Raji (cell line): ENCODE results near the gene SAMD4A.

Source experiments
- POLR2A ChIP-seq: IDR thresholded peaks from 2 replicates; pipeline ENCODE4 v1.6.1; 2011; ENCODE audit warnings: low read depth, low read length, control low read depth; ENCODE audit not compliant: insufficient read depth

The SAMD4A gene

GRCh38 chr14:54766276-54767138 is 199.6 kb downstream of the SAMD4A start:
- TF ChIP-seq POLR2A, result no peak

DNA sequence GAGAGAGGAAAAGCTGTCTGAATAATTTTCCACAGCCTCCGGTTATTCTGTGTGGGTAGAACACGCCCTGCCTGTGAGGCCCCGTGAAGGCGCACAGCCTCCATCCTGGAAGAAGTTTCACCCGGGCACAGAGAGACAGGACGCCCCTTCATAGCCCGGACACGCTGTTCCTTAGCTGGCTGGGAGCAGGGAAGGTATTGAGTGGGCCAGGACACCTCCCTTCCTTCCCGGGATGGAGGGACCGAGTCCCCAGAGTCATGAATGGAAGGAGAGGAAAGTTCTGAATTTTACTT is 200.2 kb downstream of the SAMD4A start:
- no peak for TF ChIP-seq POLR2A

DNA sequence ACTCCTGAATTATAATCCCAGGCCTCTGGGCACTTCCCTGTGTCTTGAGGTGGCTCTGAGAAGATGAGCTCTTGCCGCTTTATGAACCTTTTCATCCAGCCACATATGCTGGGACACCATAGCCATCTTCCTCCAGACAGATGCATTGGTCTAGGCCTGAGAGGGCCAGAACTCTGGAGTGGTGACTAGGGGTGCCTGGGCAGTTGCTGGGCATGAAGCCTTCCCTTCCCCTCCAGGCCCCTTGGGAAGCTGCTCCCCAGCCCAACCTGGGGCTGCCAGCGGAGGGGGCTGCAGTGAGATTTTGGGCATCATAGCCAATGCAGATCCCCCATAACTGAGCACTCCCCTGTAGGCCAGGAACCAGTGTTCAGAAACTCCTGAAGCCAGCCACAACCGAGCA is 200.5 kb downstream of the SAMD4A start:
- no peak for TF ChIP-seq POLR2A

GRCh38 chr14:54768501-54769129 is 201.7 kb downstream of the SAMD4A start:
- TF ChIP-seq POLR2A, result no peak

- no peak for TF ChIP-seq POLR2A
These were observed 203.3 kb downstream of the SAMD4A start for GRCh38 chr14:54769951-54770863.

DNA sequence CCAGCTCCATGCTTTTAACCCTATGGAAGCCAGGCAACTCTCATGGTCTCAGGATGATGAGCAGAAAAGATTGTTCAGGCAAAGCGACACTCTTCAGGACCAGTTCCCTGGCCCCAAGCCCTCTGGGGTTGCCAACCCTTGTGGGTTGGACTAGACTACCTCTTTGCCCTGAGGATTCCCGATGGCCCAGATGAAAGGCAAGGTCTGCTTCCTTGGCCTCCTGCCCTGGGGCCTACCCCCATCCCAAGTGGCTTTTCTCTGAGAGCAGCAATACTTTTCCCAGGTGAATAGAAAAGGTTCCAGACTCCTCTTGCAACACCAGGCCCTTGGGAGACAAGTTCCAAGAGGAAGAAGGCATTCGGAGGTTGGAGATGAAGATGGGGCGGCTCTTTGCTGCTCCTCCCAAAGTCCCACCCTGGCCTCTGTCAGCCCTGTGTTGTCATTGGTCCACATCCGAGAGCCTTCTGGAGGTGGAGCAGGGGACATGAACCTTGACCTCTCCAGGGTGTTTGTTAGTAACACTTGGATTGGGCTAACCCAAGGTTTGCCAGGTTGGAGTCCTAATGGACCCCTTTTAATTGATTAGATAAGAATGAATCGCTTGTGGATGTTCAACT is 204.6 kb downstream of the SAMD4A start:
- TF ChIP-seq POLR2A, result no peak

- TF ChIP-seq POLR2A, result no peak
These were observed 205.5 kb downstream of the SAMD4A start for GRCh38 chr14:54772451-54772881.

GRCh38 chr14:54773171-54774006 is 206.5 kb downstream of the SAMD4A start:
- TF ChIP-seq POLR2A, result no peak

- no peak for TF ChIP-seq POLR2A
These were observed 207.9 kb downstream of the SAMD4A start for GRCh38 chr14:54774824-54775223.

GRCh38 chr14:54775486-54776140 is 208.7 kb downstream of the SAMD4A start:
- TF ChIP-seq POLR2A, result no peak

GRCh38 chr14:54776361-54777001 is 209.6 kb downstream of the SAMD4A start:
- TF ChIP-seq POLR2A, result no peak

- TF ChIP-seq POLR2A, result no peak
These were observed 210.5 kb downstream of the SAMD4A start for GRCh38 chr14:54777395-54777794.

DNA sequence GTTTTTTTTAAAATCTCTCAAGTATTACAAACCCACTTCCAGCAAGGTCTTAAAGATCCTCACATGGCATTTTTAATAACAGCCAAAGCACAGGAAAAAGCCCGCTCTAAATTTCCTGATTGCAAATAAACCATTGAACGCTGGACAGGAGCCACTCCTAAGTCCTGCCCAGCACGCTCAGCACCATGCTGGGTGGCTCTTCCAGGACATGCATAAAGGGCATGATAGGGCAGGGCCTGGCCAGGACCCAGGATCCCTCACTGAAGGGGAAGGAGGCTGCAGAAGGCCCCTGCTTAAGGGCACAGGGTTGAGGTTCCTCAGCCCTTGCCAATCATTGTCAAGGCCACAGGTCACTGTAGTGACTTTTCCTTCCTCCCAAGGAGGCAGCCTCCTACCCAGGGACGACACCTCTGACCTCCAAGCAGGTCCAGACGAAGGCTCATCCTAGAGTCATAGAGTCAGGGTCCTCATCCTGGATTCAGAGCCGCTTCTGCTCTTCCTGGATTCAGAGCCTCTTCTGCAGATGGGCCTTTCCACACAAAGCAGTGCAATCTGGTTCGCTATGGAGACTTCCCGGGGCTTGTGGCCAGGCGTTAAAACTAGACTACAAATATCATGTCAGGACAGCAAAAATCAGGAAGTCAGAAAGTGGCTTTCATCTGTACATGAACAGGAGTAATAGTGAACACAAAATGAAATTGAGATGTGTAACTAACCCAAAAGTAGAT is 211.9 kb downstream of the SAMD4A start:
- TF ChIP-seq POLR2A, result no peak
